H9 (cell line): Measurements from ENCODE around the gene FAF1. TPM values are rescaled to one million over a fixed set of nuclear protein-coding genes. Genes with fewer than 3 reads are reported as not detected.

ENCODE experiments used
- DNase-seq: peaks from one replicate; pipeline ENCODE4 v3.0.0-alpha.2; 2017
- H2AFZ ChIP-seq: one replicate; pipeline ENCODE4 v1.6.1; 2013; ENCODE audit warnings: mild to moderate bottlenecking, low read length, control low read depth, moderate library complexity
- H2AK5ac ChIP-seq: 2 replicates; pipeline ENCODE4 v1.6.1; 2013; ENCODE audit warnings: low read length, control low read depth, mixed read lengths; ENCODE audit not compliant: insufficient read length
- H2BK120ac ChIP-seq: one replicate; pipeline ENCODE4 v1.6.1; 2013; ENCODE audit warnings: low read depth, mild to moderate bottlenecking, low read length, control low read depth, inconsistent platforms; ENCODE audit not compliant: poor library complexity, severe bottlenecking
- H2BK12ac ChIP-seq: 2 replicates; pipeline ENCODE4 v1.6.1; 2013; ENCODE audit warnings: low read length, control low read depth, mixed read lengths, low read depth; ENCODE audit not compliant: insufficient read length
- H2BK15ac ChIP-seq: 2 replicates; pipeline ENCODE4 v1.6.1; 2013; ENCODE audit warnings: low read depth, low read length, control low read depth
- H2BK20ac ChIP-seq: one replicate; pipeline ENCODE4 v1.6.1; 2013; ENCODE audit warnings: low read depth, mild to moderate bottlenecking, low read length, control low read depth, inconsistent platforms; ENCODE audit not compliant: poor library complexity, severe bottlenecking
- H2BK5ac ChIP-seq: 2 replicates; pipeline ENCODE4 v1.6.1; 2013; ENCODE audit warnings: low read length, control low read depth, mixed read lengths; ENCODE audit not compliant: insufficient read length
- H3K14ac ChIP-seq: 2 replicates; pipeline ENCODE4 v1.6.1; 2013; ENCODE audit warnings: low read length, control low read depth; ENCODE audit not compliant: insufficient read depth
- H3K18ac ChIP-seq: 2 replicates; pipeline ENCODE4 v1.6.1; 2013; ENCODE audit warnings: low read depth, mild to moderate bottlenecking, mixed read lengths, low read length, control low read depth; ENCODE audit not compliant: insufficient read length
- H3K23ac ChIP-seq: 2 replicates; pipeline ENCODE4 v1.6.1; 2013; ENCODE audit warnings: low read length, control low read depth, mixed read lengths, low read depth; ENCODE audit not compliant: insufficient read length
- H3K23me2 ChIP-seq: 2 replicates; pipeline ENCODE4 v1.6.1; 2013; ENCODE audit warnings: low read depth, mild to moderate bottlenecking, mixed read lengths, low read length, control low read depth; ENCODE audit not compliant: insufficient read length, poor library complexity, severe bottlenecking
- H3K27ac ChIP-seq: 2 replicates; pipeline ENCODE4 v1.5.1; 2013; ENCODE audit warnings: low read length, control low read depth, mixed read lengths, low read depth; ENCODE audit not compliant: insufficient read length
- H3K27me3 ChIP-seq: 2 replicates; pipeline ENCODE4 v1.6.1; 2013; ENCODE audit warnings: low read length, control low read depth, inconsistent platforms; ENCODE audit not compliant: insufficient read depth
- H3K4ac ChIP-seq: 2 replicates; pipeline ENCODE4 v1.6.1; 2013; ENCODE audit warnings: low read depth, mild to moderate bottlenecking, control low read depth, inconsistent platforms, low read length, moderate library complexity
- H3K4me1 ChIP-seq: 2 replicates; pipeline ENCODE4 v1.6.1; 2013; ENCODE audit warnings: low read length, control low read depth, inconsistent platforms; ENCODE audit not compliant: insufficient read depth
- H3K4me2 ChIP-seq: 2 replicates; pipeline ENCODE4 v1.6.1; 2013; ENCODE audit warnings: low read length, control low read depth, mixed read lengths; ENCODE audit not compliant: insufficient read length, insufficient read depth
- H3K56ac ChIP-seq: 2 replicates; pipeline ENCODE4 v1.6.1; 2013; ENCODE audit warnings: low read depth, mild to moderate bottlenecking, mixed read lengths, low read length, control low read depth; ENCODE audit not compliant: insufficient read length
- H3K79me1 ChIP-seq: 2 replicates; pipeline ENCODE4 v1.6.1; 2013; ENCODE audit warnings: low read depth, mild to moderate bottlenecking, moderate library complexity, low read length, control low read depth, inconsistent platforms; ENCODE audit not compliant: insufficient read depth, poor library complexity, severe bottlenecking
- H3K79me2 ChIP-seq: 2 replicates; pipeline ENCODE4 v1.6.1; 2013; ENCODE audit warnings: low read length, control low read depth, inconsistent platforms; ENCODE audit not compliant: insufficient read depth
- H3K9ac ChIP-seq: 2 replicates; pipeline ENCODE4 v1.6.1; 2013; ENCODE audit warnings: low read length, control low read depth, mixed read lengths; ENCODE audit not compliant: insufficient read length; ENCODE audit errors: extremely low read depth
- H3K9me3 ChIP-seq: one replicate; pipeline ENCODE4 v1.6.1; 2013; ENCODE audit warnings: low read depth, low read length, inconsistent platforms; ENCODE audit not compliant: control insufficient read depth
- H3T11ph ChIP-seq: one replicate; pipeline ENCODE4 v1.6.1; 2013; ENCODE audit warnings: mild to moderate bottlenecking, low read length, control low read depth, inconsistent platforms
- H4K20me1 ChIP-seq: one replicate; pipeline ENCODE4 v1.6.1; 2013; ENCODE audit not compliant: control insufficient read depth, insufficient read length, insufficient read depth
- H4K5ac ChIP-seq: 2 replicates; pipeline ENCODE4 v1.6.1; 2013; ENCODE audit warnings: low read depth, mild to moderate bottlenecking, mixed read lengths, low read length, control low read depth; ENCODE audit not compliant: insufficient read length
- H4K8ac ChIP-seq: replicated peaks from 2 replicates; pipeline ENCODE4 v1.6.1; 2013; ENCODE audit warnings: low read length, control low read depth, mixed read lengths, low read depth; ENCODE audit not compliant: insufficient read length
- H4K91ac ChIP-seq: 2 replicates; pipeline ENCODE4 v1.6.1; 2013; ENCODE audit warnings: low read depth, mild to moderate bottlenecking, moderate library complexity, mixed read lengths, low read length, control low read depth; ENCODE audit not compliant: insufficient read length
- H3K27ac Mint-ChIP-seq, 3 experiments: 2 replicates in 2 of 3; 3 replicates in 1 of 3; pipeline ENCODE4 v1.8.0; 2020 to 2021; ENCODE audit warnings: mixed read lengths in 3 of 3, mild to moderate bottlenecking in 1 of 3, moderate library complexity in 1 of 3
- H3K27me3 Mint-ChIP-seq: 2 replicates; pipeline ENCODE4 v1.8.0; 2021; ENCODE audit warnings: low read depth, mild to moderate bottlenecking, moderate library complexity, mixed read lengths
- H3K36me3 Mint-ChIP-seq, 3 experiments: 2 replicates in 2 of 3; 3 replicates in 1 of 3; pipeline ENCODE4 v1.8.0; 2020 to 2021; ENCODE audit warnings: low read depth in 3 of 3, mixed read lengths in 3 of 3; ENCODE audit not compliant: insufficient read depth in 1 of 3
- H3K4me1 Mint-ChIP-seq, 2 experiments: 2 replicates each; pipeline ENCODE4 v1.8.0; 2020; ENCODE audit warnings: mixed read lengths in 2 of 2
- H3K4me3 Mint-ChIP-seq, 2 experiments: 2 replicates in 1 of 2; 3 replicates in 1 of 2; pipeline ENCODE4 v1.8.0; 2020 to 2021; ENCODE audit warnings: mild to moderate bottlenecking in 2 of 2, mixed read lengths in 2 of 2, moderate library complexity in 1 of 2
- H3K9me3 Mint-ChIP-seq, 2 experiments: 2 replicates in 1 of 2; 3 replicates in 1 of 2; pipeline ENCODE4 v1.8.0; 2020; ENCODE audit warnings: mild to moderate bottlenecking in 2 of 2, mixed read lengths in 2 of 2, moderate library complexity in 1 of 2
- CTCF ChIP-seq: fragments of 200-600 bp; sonication (generic); conservative IDR thresholded peaks from 3 replicates; pipeline ENCODE4 v1.8.0; 2021; ENCODE audit warnings: antibody characterized with exemption, mild to moderate bottlenecking
- WGBS: extraction: QIAGEN DNeasy Blood & Tissue Kit; methylation state at CpG from one replicate; pipeline ENCODE4 v1.1.7; 2013; ENCODE audit warnings: missing lambda C conversion rate, low lambda C conversion rate, mixed read lengths; ENCODE audit not compliant: insufficient read length; ENCODE audit errors: extremely low coverage; 5-methylcytosine and 5-hydroxymethylcytosine counted together
- total RNA-seq: library from RNA; stranded (reverse); gene quantifications from 2 replicates; pipeline ENCODE4 v1.2.1, GENCODE V29; 2021

FAF1 gene
- total RNA-seq, 1 experiment from 2014 or later: 60.8 TPM

GRCh38 chr1:50667272-50667671 lies 292.8 kb downstream of the FAF1 start:
- no peak overlapping the region for H2BK15ac ChIP-seq
- H3K27me3 ChIP-seq: no peaks in the 10 kb centered on the region
- no peak overlapping the region for H3K27ac ChIP-seq
- no peaks in the 10 kb centered on the region for H3K27me3 Mint-ChIP-seq
- no peak overlapping the region for H3K23ac ChIP-seq
- H3K4me1 Mint-ChIP-seq: peaks cover 16 to 26% of the 10 kb centered on the region in 2 experiments
- no peak overlapping the region for H2BK12ac ChIP-seq
- no peak overlapping the region for H4K91ac ChIP-seq
- H2AFZ ChIP-seq: no peak overlapping the region
- no peak overlapping the region for H3K56ac ChIP-seq
- H3K9me3 ChIP-seq: no peaks in the 10 kb centered on the region
- no peaks in the 10 kb centered on the region for H3K36me3 Mint-ChIP-seq
- no CpG with 5 or more reads among the region's 2 CpGs for WGBS
- no peak overlapping the region for H3T11ph ChIP-seq
- H3K79me2 ChIP-seq: no peaks in the 10 kb centered on the region
- no peak overlapping the region for H4K8ac ChIP-seq
- H3K4ac ChIP-seq: no peak overlapping the region
- H2AK5ac ChIP-seq: no peak overlapping the region
- no peak overlapping the region for H3K4me3 Mint-ChIP-seq
- H4K20me1 ChIP-seq: no peaks in the 10 kb centered on the region
- no peaks in the 10 kb centered on the region for H3K79me1 ChIP-seq
- no peak overlapping the region for H3K14ac ChIP-seq
- H4K5ac ChIP-seq: no peak overlapping the region
- no peak overlapping the region for H3K9ac ChIP-seq
- DNase-seq: no peak
- peaks cover 5% of the 10 kb centered on the region; the same call in 1 of the 2 replicates for H3K4me1 ChIP-seq
- TF ChIP-seq CTCF: no peak
- H3K18ac ChIP-seq: no peak overlapping the region
- no peak overlapping the region for H3K4me2 ChIP-seq
- no peak overlapping the region for H2BK5ac ChIP-seq
- no peaks in the 10 kb centered on the region for H3K23me2 ChIP-seq
- no peaks in the 10 kb centered on the region for H3K9me3 Mint-ChIP-seq
- H2BK20ac ChIP-seq: no peak overlapping the region
- H2BK120ac ChIP-seq: no peak overlapping the region
- H3K27ac Mint-ChIP-seq: peak overlapping the region in 1 of 3 experiments; percentile 26; a peak in 1 of 7 replicates
